HG03575 (cell line): Measurements from ENCODE around the gene GABRD.
"Not testable (repeated sequence)": the region's sequence is repeated elsewhere in the genome, so short reads cannot be mapped to it uniquely, and the experiment has no call there.

Experiments
- ATAC-seq: cut with Tn5 transposase; IDR thresholded peaks from one replicate; pipeline ENCODE4 v1.9.1; 2021; ENCODE audit not compliant: unreplicated experiment, insufficient number of reproducible peaks, low FRiP score; ENCODE audit errors: extremely low read depth

The GABRD gene

GRCh38 chr1:2019172-2019543 is at the start of gene GABRD:
GABRD (plus strand) TSS chr1:2019345; CDS start chr1:2019424, 79 bp downstream.
- ATAC-seq = no peak

GRCh38 chr1:1969505-1969900 is 49.6 kb upstream of the GABRD start:
- no peak for ATAC-seq

- ATAC-seq = no peak
Measured at GRCh38 chr1:1969953-1970716, 49.0 kb upstream of the GABRD start.

- ATAC-seq = no peak
Measured at GRCh38 chr1:1971017-1971416, 48.1 kb upstream of the GABRD start.

GRCh38 chr1:1971688-1972087 is 47.5 kb upstream of the GABRD start:
- ATAC-seq = no peak

- no peak for ATAC-seq
Measured at GRCh38 chr1:1972976-1973715, 46.0 kb upstream of the GABRD start.

- no peak for ATAC-seq
Measured at GRCh38 chr1:1973716-1974642, 45.2 kb upstream of the GABRD start.

GRCh38 chr1:1974834-1975233 is 44.3 kb upstream of the GABRD start:
- ATAC-seq = no peak

- no peak for ATAC-seq
Measured at GRCh38 chr1:1975535-1975934, 43.6 kb upstream of the GABRD start.

- no peak for ATAC-seq
Measured at GRCh38 chr1:1976031-1976430, 43.1 kb upstream of the GABRD start.

- no peak for ATAC-seq
Measured at GRCh38 chr1:1978108-1978507, 41.0 kb upstream of the GABRD start.

- not testable (repeated sequence) for ATAC-seq
Measured at GRCh38 chr1:1978690-1979481, 40.3 kb upstream of the GABRD start.

- no peak for ATAC-seq
Measured at GRCh38 chr1:1979482-1980165, 39.5 kb upstream of the GABRD start.

- ATAC-seq = no peak
Measured at GRCh38 chr1:1980467-1981141, 38.5 kb upstream of the GABRD start.

GRCh38 chr1:1981142-1981500 is 38.0 kb upstream of the GABRD start:
- no peak for ATAC-seq

GRCh38 chr1:1981631-1982327 is 37.4 kb upstream of the GABRD start:
- ATAC-seq = not testable (repeated sequence)
